ENCODE data around the gene HCRT.
A peak's percentile ranks its signal among the peaks of the same experiment; 100 is the strongest.
"Not testable (repeated sequence)": the region's sequence is repeated elsewhere in the genome, so short reads cannot be mapped to it uniquely, and the experiment has no call there.

The HCRT gene

GRCh38 chr17:42197564-42198156 lies 12.4 kb upstream of the HCRT start:
- no peak for DNase-seq

GRCh38 chr17:42193969-42194899 lies 9.0 kb upstream of the HCRT start, which contains the start of gene GHDC:
TSS of gene GHDC (minus strand) at chr17:42194494. CDS start at chr17:42193581, 913 bp downstream.
- DNase-seq: peak; percentile 26

DNA sequence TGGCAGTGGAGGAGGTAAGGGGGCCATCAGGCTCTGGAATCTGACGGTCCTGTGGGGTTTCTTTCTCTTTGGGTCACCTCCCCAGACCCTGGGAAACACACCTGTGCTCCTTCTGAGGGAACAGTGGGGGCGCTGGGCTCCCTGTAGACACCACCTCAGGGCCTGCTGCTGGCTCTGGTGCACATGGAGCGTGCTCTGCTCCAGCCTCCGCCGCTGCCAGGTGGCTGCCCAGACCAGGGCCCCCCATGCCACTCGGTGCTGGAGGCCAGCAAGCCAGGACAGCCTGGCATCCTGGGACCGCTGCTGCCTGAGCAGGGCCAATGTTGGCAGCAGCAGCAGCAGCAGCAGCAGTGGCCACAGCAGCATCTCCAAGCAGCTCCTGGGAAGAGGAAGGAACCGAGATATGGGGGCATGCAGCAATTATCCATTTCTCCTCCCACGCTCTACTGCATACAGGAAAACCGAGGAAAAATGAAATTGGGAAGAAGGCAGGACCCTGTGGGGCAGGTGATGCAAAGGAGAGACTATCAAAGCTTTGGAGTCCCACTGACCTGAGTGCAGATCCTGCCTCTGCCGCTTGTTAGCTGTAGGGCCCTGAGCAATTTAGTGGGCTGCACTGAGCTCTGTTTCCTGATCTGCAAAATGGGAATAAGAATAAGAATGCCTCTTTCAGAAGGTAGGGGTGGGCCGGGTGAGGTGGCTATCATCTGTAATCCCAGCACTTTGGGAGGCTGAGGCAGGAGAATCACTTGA lies 8.1 kb upstream of the HCRT start:
- no peak for DNase-seq

DNA sequence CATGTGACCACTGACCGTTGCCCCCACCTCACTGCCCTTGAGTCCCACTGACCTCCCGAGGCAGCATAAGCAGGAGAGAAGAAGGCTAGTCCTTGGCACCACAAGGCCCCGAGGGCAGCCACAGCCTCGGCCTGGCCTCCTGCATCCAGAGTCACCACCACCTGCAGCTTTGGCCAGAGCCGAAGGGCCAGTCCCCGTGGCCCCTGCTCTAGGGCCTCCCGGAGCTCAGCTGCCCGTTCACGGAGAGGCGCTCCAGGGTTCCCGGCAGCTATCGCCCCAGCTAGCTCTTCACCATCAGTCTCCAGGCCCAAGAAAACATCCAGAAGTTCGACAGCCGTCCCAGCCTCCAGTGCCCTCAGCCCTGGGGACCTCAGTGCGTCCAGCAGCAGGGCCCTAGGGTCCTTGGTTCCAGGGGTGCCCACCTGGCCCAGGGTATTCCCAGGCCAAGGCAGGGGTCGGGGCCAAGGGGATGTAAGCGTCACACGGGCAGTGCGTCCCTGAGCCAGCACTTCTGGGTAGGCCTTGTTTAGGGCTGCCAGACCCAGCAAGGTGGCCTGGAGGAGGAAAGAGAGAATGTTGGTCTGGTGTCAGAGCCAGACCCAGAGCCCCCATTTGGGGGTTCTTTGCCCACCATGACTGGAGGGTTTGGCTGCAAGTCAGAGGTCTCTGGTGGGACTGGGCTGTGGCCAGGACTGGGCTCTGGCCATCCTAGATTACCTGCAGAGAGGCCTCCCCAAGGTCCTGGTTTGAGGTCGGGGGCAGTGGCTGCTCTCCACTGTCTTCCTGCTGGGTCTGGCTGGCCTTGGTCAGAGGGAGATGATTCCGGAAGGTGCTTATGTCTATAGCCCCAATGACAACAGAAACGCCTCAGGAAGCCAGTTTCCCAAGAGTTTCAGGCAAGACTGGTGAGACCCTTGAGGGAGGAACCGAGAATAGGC lies 7.2 kb upstream of the HCRT start:
- no peak for DNase-seq

GRCh38 chr17:42191275-42191608 lies 6.0 kb upstream of the HCRT start:
- DNase-seq: no peak

DNA sequence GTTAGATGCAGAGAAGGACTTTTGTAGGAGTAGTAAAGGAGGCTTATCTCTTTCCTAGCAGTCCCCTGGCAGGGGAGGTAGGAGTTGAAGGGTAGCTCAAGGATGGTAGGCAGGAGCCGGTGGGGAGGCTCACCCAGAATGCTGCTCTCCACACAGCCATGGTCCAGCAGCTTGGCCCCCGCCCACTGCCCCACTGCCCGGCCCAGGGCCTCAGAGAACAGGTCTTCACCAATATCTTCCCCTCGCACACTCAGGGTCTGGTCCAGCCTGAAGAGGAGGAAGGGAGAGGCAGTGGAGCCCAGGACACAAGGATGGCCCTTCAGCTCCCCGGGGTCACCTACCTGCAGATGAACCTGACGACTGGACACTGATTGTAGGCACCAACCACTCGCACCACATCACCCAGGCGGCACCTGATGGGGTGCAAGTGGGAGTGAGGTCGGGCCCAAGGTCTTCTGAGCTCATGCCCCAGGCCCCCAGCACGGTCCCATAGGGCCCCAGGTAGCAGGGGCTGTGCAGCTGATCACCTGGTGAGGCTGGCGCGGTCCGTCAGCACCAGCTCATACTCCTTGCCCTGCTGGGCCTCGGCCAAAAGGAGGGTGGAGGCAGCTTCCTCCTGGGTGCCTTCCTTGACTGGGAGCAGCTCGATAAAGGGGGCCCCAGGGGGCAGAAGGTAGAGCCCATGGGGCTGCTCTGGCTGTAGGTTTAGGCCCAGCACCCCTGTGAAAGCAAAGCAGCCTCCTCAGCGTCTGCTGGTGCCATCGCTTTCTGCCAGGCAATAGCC lies 5.4 kb upstream of the HCRT start:
- DNase-seq: no peak

DNA sequence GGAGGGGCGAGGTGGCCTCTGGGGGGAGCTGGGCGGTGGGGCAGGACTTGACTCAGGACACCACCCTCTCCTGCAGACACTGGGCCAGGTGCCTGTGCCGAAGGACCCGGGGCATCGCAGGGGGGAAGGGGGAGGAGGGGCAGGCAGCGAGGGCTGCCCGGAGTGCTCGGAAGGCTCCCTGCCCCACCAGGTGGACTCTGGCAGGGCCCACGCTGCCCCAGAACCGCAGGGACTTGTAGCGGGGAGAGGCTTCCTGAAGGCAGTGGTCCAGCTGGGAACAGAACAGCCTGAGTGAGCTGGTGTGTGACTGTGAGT lies 4.4 kb upstream of the HCRT start:
- DNase-seq: no peak

DNA sequence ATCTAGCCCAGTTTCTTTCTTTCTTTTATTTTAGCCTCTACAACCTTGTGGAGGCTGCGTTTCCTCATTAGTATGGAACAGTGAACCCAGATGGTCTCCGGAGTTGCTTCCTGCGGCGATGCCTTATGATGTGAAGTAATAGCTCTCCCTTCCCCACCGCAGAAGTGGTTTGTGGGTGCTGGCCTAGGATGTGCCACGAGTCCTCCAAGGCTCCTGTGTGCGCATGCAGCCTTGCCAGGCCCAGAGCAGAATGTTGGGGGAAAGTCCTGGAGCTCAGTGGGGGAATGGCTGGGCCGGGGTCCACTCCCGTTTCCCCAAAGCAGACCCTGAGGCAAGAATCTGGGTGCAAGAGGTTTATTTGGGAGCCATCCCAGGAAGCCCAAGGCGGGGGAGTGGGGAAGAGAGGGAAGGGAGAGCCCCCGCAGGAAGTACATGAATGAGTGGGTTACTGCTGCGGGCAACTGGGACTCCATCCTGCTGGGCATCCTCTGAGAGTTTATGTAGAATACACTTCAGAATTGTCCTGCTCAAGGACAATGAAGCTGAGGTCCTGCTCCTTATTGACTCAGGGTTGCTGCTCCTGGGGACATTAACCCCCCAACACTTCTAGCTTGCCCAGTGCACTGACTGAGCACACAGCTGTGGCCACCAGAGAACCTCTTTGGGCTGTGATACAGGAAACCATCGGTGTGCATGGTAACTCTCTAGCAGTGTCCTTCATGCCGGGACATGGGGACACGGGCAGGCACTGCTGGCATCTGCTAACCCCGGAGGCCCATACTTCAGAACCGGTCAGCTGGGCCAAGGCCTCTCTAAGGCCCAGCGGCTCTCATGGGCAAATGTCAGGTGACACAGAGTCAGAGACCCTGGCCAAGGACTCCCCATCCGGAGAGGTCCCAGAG lies 3.7 kb upstream of the HCRT start:
- DNase-seq: no peak

DNA sequence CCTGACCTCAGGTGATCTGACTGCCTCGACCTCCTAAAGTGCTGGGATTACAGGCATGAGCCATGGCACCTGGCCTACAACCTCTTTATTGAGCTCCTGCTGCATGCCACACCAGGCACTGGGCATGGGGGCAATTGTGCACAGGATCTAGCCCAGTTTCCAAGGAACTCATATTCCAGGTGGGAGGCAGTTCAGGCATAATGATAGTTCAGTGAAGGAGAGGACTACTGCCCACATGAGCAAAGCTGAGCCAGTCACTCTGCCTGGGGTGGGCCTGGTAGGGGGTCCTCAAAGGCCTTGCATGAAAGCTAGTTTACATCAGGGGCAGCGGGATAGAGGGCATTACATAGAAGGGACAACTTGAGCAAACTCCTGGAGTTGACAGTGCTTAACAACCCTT lies 2.6 kb upstream of the HCRT start:
- no peak for DNase-seq

DNA sequence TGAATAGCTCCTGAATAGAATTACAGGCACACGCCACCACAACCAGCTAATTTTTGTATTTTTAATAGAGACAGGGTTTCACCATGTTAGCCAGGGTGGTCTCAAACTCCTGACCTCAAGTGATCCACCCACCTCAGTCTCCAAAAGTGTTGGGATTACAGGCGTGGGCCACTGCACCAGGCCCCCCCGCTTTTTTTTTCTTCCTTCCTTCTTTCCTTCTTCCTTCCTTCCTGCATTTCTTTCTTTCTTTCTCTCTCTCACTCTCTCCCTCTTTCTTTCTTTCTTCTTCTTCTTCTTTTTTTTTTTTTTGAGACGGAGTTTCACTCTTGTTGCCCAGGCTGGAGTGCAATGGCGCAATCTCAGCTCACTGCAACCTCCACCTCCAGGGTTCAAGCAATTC lies 939 bp upstream of the HCRT start:
- DNase-seq: not testable (repeated sequence)

GRCh38 chr17:42185621-42185930 lies 324 bp upstream of the HCRT start:
- no peak for DNase-seq

DNA sequence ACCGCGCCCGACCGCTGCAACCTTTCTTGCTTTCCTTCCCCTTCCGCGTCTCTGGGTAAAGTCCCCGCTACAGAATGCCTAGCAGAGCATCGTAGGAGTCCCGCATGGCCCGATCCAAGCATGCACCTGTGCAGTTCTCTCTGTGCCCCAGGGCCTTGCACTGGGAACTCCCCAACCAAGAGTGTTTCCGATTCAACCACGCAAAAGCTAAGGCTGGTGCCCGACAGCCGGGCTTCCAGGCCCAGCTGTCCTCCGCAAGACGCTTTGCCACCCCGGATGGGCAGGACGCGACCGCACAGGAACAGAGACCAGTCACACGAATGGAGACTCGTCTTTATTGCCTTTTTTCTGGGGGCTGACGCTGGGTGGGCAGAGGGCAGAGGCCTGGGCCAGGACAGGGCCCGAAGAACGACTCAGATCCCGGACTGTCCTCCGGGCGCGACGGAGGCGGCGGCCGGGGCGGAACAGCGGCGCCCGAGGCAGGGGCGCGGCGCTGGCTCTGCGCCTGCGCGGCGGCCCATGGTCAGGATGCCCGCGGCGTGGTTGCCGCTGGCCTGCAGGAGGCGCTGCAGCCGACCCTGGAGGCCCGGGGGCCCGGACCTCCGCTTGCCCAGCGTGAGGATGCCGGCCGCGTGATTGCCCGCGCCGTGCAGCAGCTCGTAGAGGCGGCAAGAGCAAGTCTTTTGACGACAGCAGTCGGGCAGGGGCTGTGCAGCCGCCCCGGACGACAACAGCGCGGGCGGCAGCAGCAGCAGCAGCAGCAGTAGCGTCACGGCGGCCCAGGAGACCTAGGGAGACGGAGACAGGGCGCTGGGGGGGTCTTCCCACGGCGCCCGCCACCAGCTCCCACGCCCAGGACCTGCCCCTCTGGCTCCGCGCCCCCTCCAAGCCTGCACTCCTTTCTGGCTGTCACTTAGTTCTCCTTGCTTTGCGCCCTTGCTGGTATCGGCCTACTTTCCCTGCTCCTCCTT lies 1.2 kb downstream of the HCRT start:
- DNase-seq: peak; percentile 27

GRCh38 chr17:42182927-42183734 lies 2.1 kb downstream of the HCRT start:
- no peak for DNase-seq

- no peak for DNase-seq
These were observed 3.4 kb downstream of the HCRT start for GRCh38 chr17:42181851-42182207.

DNA sequence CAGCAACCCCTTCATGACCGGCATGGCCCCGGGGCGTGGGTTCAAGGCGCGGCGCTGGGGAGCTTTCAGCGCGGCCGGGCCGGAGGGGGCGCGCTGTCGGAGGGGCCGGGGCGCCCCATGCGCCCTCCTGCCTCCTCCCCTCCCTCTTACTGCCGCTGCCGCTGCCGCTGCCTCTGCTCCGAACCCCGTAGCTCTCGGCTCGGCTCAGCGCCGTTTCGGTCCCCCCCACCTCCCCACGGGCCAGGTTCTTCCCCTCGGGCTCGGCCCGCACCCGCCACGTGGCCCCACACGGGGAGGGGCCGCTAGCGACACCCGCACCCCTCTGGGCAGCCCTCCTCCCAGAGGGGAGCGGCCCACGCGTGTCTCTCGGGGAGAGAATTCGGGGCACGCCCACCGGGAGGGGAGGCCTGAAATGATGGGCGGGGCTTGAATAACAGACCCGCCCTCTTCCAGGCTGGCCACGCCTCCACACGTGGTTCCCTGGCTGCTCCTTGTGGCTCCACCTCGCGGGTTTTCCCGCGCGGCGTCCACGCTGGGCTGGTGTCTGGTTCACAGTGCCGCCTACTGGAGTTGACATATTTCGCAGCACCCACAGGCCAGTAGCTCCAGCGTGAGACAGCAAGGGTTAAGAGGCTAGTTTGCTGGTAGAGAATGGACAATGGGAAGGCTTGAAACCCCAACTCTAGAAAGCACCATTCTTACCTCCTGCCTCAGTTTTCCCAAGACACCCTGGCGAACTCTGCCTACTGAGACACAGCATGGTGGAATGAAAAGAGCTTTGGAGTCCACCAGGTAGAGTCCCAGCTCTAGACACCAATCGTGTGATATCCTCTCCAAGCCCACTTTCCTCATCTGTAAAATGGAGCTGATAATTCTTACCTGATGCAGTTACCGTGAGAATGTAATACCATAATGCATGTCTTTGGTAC lies 4.1 kb downstream of the HCRT start, which contains the start of gene KCNH4:
Gene KCNH4, minus strand, starts transcription at position 221 of the 929 bp plus-strand sequence. Its CDS starts 197 bp downstream, at position 24.
- peak; percentile 16 for DNase-seq

DNA sequence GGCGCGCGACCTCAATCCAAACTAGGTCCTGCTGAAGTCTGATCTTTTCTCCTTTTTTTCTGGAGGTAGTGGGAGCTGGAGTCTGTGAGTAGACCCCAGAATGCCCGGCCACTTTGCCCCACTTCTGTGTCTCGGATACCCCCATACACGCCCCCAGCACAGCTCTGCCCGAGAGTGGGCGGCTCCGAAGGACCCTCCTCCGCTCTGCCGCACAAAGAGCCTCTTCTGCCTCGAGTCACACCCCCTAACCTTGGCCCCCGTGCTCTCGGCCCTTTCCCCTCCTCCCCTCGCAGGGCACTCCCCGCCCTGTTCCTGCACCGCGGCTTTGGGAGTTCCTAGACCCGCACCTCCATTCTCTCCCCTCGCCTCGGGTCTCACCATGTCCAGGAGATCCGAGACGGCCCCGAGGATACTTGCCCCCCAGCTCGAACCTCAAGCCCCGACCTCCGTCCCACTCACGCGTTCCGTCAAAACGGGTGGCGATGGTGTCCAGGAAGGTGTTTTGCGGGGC lies 4.8 kb downstream of the HCRT start:
- no peak for DNase-seq

- no peak for DNase-seq
These were observed 5.3 kb downstream of the HCRT start for GRCh38 chr17:42179911-42180410.

Data from DMS 273 treated with DMSO at 0.1 percent for 48 hours (cell line).